ENCODE measurements around the gene STAMBPL1. TPM values are rescaled to one million over a fixed set of nuclear protein-coding genes. Genes with fewer than 3 reads are reported as not detected.

STAMBPL1 gene
- polyA plus RNA-seq, 1 experiment, result 23.1 TPM

DNA sequence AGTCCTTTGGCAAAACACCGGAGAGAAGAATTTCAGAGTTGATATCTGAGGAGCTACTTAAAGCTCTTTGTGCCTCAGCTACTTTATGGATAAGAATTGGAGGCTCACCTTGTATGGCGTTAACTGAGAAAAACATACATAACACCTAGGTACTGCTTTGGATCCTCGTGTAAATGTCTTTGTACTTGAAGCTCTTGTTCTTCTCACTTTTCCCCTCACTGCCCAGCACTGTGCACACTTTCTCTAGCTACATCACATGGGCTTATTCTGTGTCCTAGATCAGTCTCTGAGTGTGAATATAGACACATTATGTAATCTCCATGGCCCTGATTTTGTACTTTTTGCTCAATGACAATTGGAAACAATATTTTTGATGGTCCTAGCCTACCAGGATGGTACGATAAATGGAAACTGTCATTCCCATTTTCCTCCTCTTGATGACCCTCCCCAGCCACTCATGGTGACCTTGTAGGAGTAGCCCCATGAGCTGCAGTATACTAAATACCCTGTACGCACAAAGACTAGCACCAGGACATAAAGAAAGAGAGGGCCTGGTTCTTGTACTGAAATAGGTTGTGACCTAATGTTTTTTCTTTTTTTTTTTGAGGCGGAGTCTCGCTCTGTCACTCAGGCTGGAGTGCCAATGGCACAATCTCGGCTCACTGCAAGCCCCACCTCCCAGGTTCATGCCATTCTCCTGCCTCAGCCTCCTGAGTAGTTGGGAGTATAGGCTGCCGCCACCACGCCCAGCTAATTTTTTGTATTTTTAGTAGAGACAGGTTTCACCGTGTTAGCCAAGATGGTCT is 22.1 kb downstream of the STAMBPL1 start:
- ChIA-PET POLR2A (interaction anchor here (0.6 kb wide), 1 partner anchor 345 kb away, joined by 4 read pairs; no protein-coding TSS in a partner anchor), CTCF (interaction anchor here (2.9 to 3.2 kb wide), 2 partner anchors 30 to 67 kb away, joined by 12 to 14 read pairs; no protein-coding TSS in a partner anchor)
- no peak for DNase-seq (ENCODE audit: low read depth)
- Histone ChIP-seq H3K4me3 (ENCODE audit: low read depth, low read length) (no peak overlapping the region), H3K27me3 (ENCODE audit: control insufficient read depth, insufficient read depth, low read length) (no peaks in the 10 kb centered on the region), H3K36me3 (ENCODE audit: control insufficient read depth, insufficient read depth, low read length) (no peaks in the 10 kb centered on the region; the same call in none of the 2 replicates)
- no peak for TF ChIP-seq CTCF (IDR thresholded peaks at IDR 0.05; ENCODE audit: insufficient read depth, low read depth, low read length)

GRCh38 chr10:88903715-88904114 is 23.7 kb downstream of the STAMBPL1 start:
- Histone ChIP-seq H3K4me3 (ENCODE audit: low read depth, low read length) (no peak overlapping the region), H3K36me3 (ENCODE audit: control insufficient read depth, insufficient read depth, low read length) (peaks cover 1% of the 10 kb centered on the region), H3K27me3 (ENCODE audit: control insufficient read depth, insufficient read depth, low read length) (no peaks in the 10 kb centered on the region)
- DNase-seq (ENCODE audit: low read depth), result no peak
- ChIA-PET POLR2A (no interaction called here), CTCF (no interaction called here)
- TF ChIP-seq CTCF (IDR thresholded peaks at IDR 0.05; ENCODE audit: insufficient read depth, low read depth, low read length), result no peak

DNA sequence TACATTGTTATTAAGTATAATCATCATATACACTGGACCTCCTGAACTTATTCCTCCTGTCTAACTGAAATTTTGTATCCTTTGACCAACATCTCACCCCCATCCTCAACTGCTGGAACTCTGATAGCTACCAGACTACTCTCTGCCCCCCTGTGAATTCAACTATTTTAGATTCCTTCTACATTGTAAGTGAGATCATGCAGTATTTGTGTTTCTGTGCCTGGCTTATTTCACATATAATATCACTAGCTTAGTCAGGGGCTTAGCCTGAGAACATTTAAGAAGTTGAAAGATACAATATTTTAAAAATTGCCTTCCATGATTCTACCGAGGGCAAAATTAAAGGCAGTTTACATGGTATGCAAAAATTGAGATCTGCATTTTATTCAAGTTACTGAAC is 26.9 kb downstream of the STAMBPL1 start:
- POLR2A ChIA-PET, result no interaction called here
- H3K27me3 ChIP-seq (ENCODE audit: control insufficient read depth, insufficient read depth, low read length), result no peaks in the 10 kb centered on the region
- peaks cover 1% of the 10 kb centered on the region for H3K36me3 ChIP-seq (ENCODE audit: control insufficient read depth, insufficient read depth, low read length)
- no peak for DNase-seq (ENCODE audit: low read depth)
- CTCF ChIA-PET, result interaction anchor here (0.9 kb wide), 1 partner anchor 71 kb away, joined by 3 read pairs; no protein-coding TSS in a partner anchor
- TF ChIP-seq CTCF (IDR thresholded peaks at IDR 0.05; ENCODE audit: insufficient read depth, low read depth, low read length), result no peak
- H3K4me3 ChIP-seq (ENCODE audit: low read depth, low read length), result no peak overlapping the region

- no peak for DNase-seq (ENCODE audit: low read depth)
- POLR2A ChIA-PET, result no interaction called here
- no peaks in the 10 kb centered on the region for H3K27me3 ChIP-seq (ENCODE audit: control insufficient read depth, insufficient read depth, low read length)
- H3K4me3 ChIP-seq (ENCODE audit: low read depth, low read length), result no peak overlapping the region
- TF ChIP-seq CTCF (IDR thresholded peaks at IDR 0.05; ENCODE audit: insufficient read depth, low read depth, low read length), result no peak
- H3K36me3 ChIP-seq (ENCODE audit: control insufficient read depth, insufficient read depth, low read length), result peaks cover 1% of the 10 kb centered on the region
- CTCF ChIA-PET, result no interaction called here
Measured at GRCh38 chr10:88908194-88908593, 28.1 kb downstream of the STAMBPL1 start.

DNA sequence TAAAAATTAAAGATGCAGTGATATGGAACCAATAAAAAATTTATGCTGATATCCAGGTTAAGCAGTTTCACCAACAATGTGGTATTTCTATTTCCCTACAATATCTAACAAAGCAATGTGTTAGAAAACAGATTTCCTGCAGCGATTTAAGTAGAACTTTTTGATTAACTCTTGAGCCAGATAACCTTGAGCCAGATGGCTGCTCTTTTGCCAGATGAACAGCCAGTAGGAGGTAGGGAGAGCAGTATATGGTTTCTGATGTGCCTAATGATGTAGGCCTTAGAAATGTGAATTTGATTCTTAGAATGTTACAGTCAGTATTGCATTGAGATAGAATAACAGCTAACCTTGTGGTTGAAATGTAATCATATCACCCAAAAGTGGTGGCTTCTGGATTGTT is 31.1 kb downstream of the STAMBPL1 start:
- H3K27me3 ChIP-seq (ENCODE audit: control insufficient read depth, insufficient read depth, low read length), result no peaks in the 10 kb centered on the region
- peaks cover 1% of the 10 kb centered on the region for H3K36me3 ChIP-seq (ENCODE audit: control insufficient read depth, insufficient read depth, low read length)
- POLR2A ChIA-PET, result no interaction called here
- H3K4me3 ChIP-seq (ENCODE audit: low read depth, low read length), result no peak overlapping the region
- no peak for TF ChIP-seq CTCF (IDR thresholded peaks at IDR 0.05; ENCODE audit: insufficient read depth, low read depth, low read length)
- CTCF ChIA-PET, result interaction anchor here (1.1 to 1.4 kb wide), 2 partner anchors 13 to 76 kb away, joined by 4 read pairs; no protein-coding TSS in a partner anchor
- DNase-seq (ENCODE audit: low read depth), result no peak

Data from BJ (cell line).